ENCODE results near the gene GRM7.

GRM7 gene

GRCh38 chr3:7461202-7461825, 600.4 kb downstream of the GRM7 start:
- no peak overlapping the region for H3K4me3 ChIP-seq (ENCODE audit: low read depth in 1 of 2, low read length in 1 of 2)
- no peaks in the 10 kb centered on the region for H3K27me3 ChIP-seq
- H3K9me3 ChIP-seq, result no peaks in the 10 kb centered on the region
- no peak for TF ChIP-seq CTCF (IDR thresholded peaks at IDR 0.05)
- H3K36me3 ChIP-seq, result no peaks in the 10 kb centered on the region
- no peak overlapping the region for H3K27ac ChIP-seq
- no peaks in the 10 kb centered on the region for H3K4me1 ChIP-seq (ENCODE audit: control insufficient read depth in 1 of 2, insufficient read depth in 1 of 2, low read depth in 1 of 2, low read length in 1 of 2)

GRCh38 chr3:7469866-7470265, 609.0 kb downstream of the GRM7 start:
- H3K27ac ChIP-seq, result no peak overlapping the region
- no peak overlapping the region for H3K4me3 ChIP-seq (ENCODE audit: low read depth in 1 of 2, low read length in 1 of 2)
- TF ChIP-seq CTCF (IDR thresholded peaks at IDR 0.05), result no peak
- no peaks in the 10 kb centered on the region for H3K4me1 ChIP-seq (ENCODE audit: control insufficient read depth in 1 of 2, insufficient read depth in 1 of 2, low read depth in 1 of 2, low read length in 1 of 2)
- no peaks in the 10 kb centered on the region for H3K36me3 ChIP-seq
- no peaks in the 10 kb centered on the region for H3K27me3 ChIP-seq
- no peaks in the 10 kb centered on the region for H3K9me3 ChIP-seq

- TF ChIP-seq CTCF (IDR thresholded peaks at IDR 0.05), result no peak
- H3K36me3 ChIP-seq, result no peaks in the 10 kb centered on the region
- H3K4me1 ChIP-seq (ENCODE audit: control insufficient read depth in 1 of 2, insufficient read depth in 1 of 2, low read depth in 1 of 2, low read length in 1 of 2), result no peaks in the 10 kb centered on the region
- no peak overlapping the region for H3K27ac ChIP-seq
- no peaks in the 10 kb centered on the region for H3K27me3 ChIP-seq
- no peak overlapping the region for H3K4me3 ChIP-seq (ENCODE audit: low read depth in 1 of 2, low read length in 1 of 2)
- H3K9me3 ChIP-seq, result no peaks in the 10 kb centered on the region
These were observed 623.7 kb downstream of the GRM7 start for GRCh38 chr3:7484636-7485035.

- Histone ChIP-seq H3K4me3 (ENCODE audit: low read depth in 1 of 2, low read length in 1 of 2) (no peak overlapping the region), H3K36me3 (no peaks in the 10 kb centered on the region), H3K27ac (no peak overlapping the region), H3K4me1 (ENCODE audit: control insufficient read depth in 1 of 2, insufficient read depth in 1 of 2, low read depth in 1 of 2, low read length in 1 of 2) (no peaks in the 10 kb centered on the region), H3K27me3 (no peaks in the 10 kb centered on the region), H3K9me3 (no peaks in the 10 kb centered on the region)
- TF ChIP-seq CTCF (IDR thresholded peaks at IDR 0.05), result no peak
These were observed 626.8 kb downstream of the GRM7 start for GRCh38 chr3:7487763-7488162.

- no peak for TF ChIP-seq CTCF (IDR thresholded peaks at IDR 0.05)
- H3K9me3 ChIP-seq, result no peaks in the 10 kb centered on the region
- no peak overlapping the region for H3K4me3 ChIP-seq (ENCODE audit: low read depth in 1 of 2, low read length in 1 of 2)
- no peak overlapping the region for H3K27ac ChIP-seq
- H3K27me3 ChIP-seq, result no peaks in the 10 kb centered on the region
- no peaks in the 10 kb centered on the region for H3K4me1 ChIP-seq (ENCODE audit: control insufficient read depth in 1 of 2, insufficient read depth in 1 of 2, low read depth in 1 of 2, low read length in 1 of 2)
- no peaks in the 10 kb centered on the region for H3K36me3 ChIP-seq
These were observed 628.5 kb downstream of the GRM7 start for GRCh38 chr3:7489417-7489816.

GRCh38 chr3:7498715-7499114, 637.8 kb downstream of the GRM7 start:
- Histone ChIP-seq H3K27ac (no peak overlapping the region), H3K4me3 (ENCODE audit: low read depth in 1 of 2, low read length in 1 of 2) (no peak overlapping the region), H3K27me3 (no peaks in the 10 kb centered on the region), H3K4me1 (ENCODE audit: control insufficient read depth in 1 of 2, insufficient read depth in 1 of 2, low read depth in 1 of 2, low read length in 1 of 2) (no peaks in the 10 kb centered on the region), H3K9me3 (no peaks in the 10 kb centered on the region), H3K36me3 (no peaks in the 10 kb centered on the region)
- no peak for TF ChIP-seq CTCF (IDR thresholded peaks at IDR 0.05)

Data from neutrophil (primary cell).